Measurements from ENCODE around the gene SCEL. TPM values are rescaled to one million over a fixed set of nuclear protein-coding genes. Genes with fewer than 3 reads are reported as not detected.

Gene SCEL
- polyA plus RNA-seq, 1 donor from 2014 or later = 0.24 TPM

- no peak overlapping the region for H3K9ac ChIP-seq (ENCODE audit: low read length)
- H4K20me1 ChIP-seq (ENCODE audit: insufficient read depth) = no peaks in the 10 kb centered on the region
- no peaks in the 10 kb centered on the region for H3K9me2 ChIP-seq (ENCODE audit: insufficient read depth, low read length)
- H3K27ac ChIP-seq (ENCODE audit: low read length) = no peak overlapping the region
- H3F3A ChIP-seq (ENCODE audit: insufficient read depth, low read length, poor library complexity, severe bottlenecking) = no peaks in the 10 kb centered on the region
- no peaks in the 10 kb centered on the region for H3K36me3 ChIP-seq (ENCODE audit: insufficient read depth, low read length)
- H3K9me3 ChIP-seq (ENCODE audit: low read length) = no peaks in the 10 kb centered on the region
- no peak for TF ChIP-seq POLR2AphosphoS5 (IDR thresholded peaks at IDR 0.05)
- TF ChIP-seq EP300 (conservative IDR thresholded peaks at IDR 0.05; ENCODE audit: poor library complexity, severe bottlenecking) = no peak
- TF ChIP-seq EZH2 (IDR thresholded peaks at IDR 0.05; ENCODE audit: borderline replicate concordance, insufficient read depth, low read length, poor library complexity, severe bottlenecking) = no peak
- TF ChIP-seq TAF1 (IDR thresholded peaks at IDR 0.05; ENCODE audit: low read depth) = no peak
- no peaks in the 10 kb centered on the region for H3K79me2 ChIP-seq (replicated peaks; ENCODE audit: insufficient read depth, low read length)
- no peaks in the 10 kb centered on the region for H3K27me3 ChIP-seq (ENCODE audit: insufficient read depth, low read depth, low read length)
- H3K4me3 ChIP-seq (ENCODE audit: low read length) = no peak overlapping the region
- H2AFZ ChIP-seq (ENCODE audit: low read depth, low read length) = no peak overlapping the region
- no peak overlapping the region for H3K4me2 ChIP-seq (ENCODE audit: low read length)
These were observed 88.3 kb downstream of the SCEL start for GRCh38 chr13:77623806-77624205.

- Histone ChIP-seq H3K4me2 (ENCODE audit: low read length) (no peak overlapping the region), H3F3A (ENCODE audit: insufficient read depth, low read length, poor library complexity, severe bottlenecking) (no peaks in the 10 kb centered on the region)
- no peak for TF ChIP-seq EP300 (conservative IDR thresholded peaks at IDR 0.05; ENCODE audit: poor library complexity, severe bottlenecking)
- no peak for TF ChIP-seq SMC3 (conservative IDR thresholded peaks at IDR 0.05; ENCODE audit: poor library complexity)
- TF ChIP-seq RAD21 (conservative IDR thresholded peaks at IDR 0.05) = no peak
- TF ChIP-seq TAF1 (IDR thresholded peaks at IDR 0.05; ENCODE audit: low read depth) = no peak
- no peak for TF ChIP-seq CTCF (IDR thresholded peaks at IDR 0.05; ENCODE audit: poor library complexity, severe bottlenecking)
- TF ChIP-seq REST (IDR thresholded peaks at IDR 0.05; ENCODE audit: borderline replicate concordance) = no peak
- TF ChIP-seq EZH2 (IDR thresholded peaks at IDR 0.05; ENCODE audit: borderline replicate concordance, insufficient read depth, low read length, poor library complexity, severe bottlenecking) = no peak
- no peak for TF ChIP-seq MXI1 (conservative IDR thresholded peaks at IDR 0.05; ENCODE audit: poor library complexity, severe bottlenecking)
These were observed 92.7 kb downstream of the SCEL start for GRCh38 chr13:77628170-77628569.

More at GRCh38 chr13:77628170-77628569, 92.7 kb downstream of the SCEL start:
- H3K9ac ChIP-seq (ENCODE audit: low read length) = no peak overlapping the region
- H3K36me3 ChIP-seq (ENCODE audit: insufficient read depth, low read length) = no peaks in the 10 kb centered on the region
- no peaks in the 10 kb centered on the region for H3K9me3 ChIP-seq (ENCODE audit: low read length)
- H3K79me2 ChIP-seq (replicated peaks; ENCODE audit: insufficient read depth, low read length) = no peaks in the 10 kb centered on the region
- no peaks in the 10 kb centered on the region for H3K27me3 ChIP-seq (ENCODE audit: insufficient read depth, low read depth, low read length)
- H4K20me1 ChIP-seq (ENCODE audit: insufficient read depth) = no peaks in the 10 kb centered on the region
- no peak overlapping the region for H3K4me3 ChIP-seq (ENCODE audit: low read length)
- H3K27ac ChIP-seq (ENCODE audit: low read length) = no peak overlapping the region
- H2AFZ ChIP-seq (ENCODE audit: low read depth, low read length) = no peak overlapping the region
- no peaks in the 10 kb centered on the region for H3K9me2 ChIP-seq (ENCODE audit: insufficient read depth, low read length)
